HG03139 (cell line): ENCODE results near the gene BSND.

Source experiments
- ATAC-seq: cut with Tn5 transposase; IDR thresholded peaks from one replicate; pipeline ENCODE4 v1.9.1; 2021; ENCODE audit not compliant: unreplicated experiment

The BSND gene

DNA sequence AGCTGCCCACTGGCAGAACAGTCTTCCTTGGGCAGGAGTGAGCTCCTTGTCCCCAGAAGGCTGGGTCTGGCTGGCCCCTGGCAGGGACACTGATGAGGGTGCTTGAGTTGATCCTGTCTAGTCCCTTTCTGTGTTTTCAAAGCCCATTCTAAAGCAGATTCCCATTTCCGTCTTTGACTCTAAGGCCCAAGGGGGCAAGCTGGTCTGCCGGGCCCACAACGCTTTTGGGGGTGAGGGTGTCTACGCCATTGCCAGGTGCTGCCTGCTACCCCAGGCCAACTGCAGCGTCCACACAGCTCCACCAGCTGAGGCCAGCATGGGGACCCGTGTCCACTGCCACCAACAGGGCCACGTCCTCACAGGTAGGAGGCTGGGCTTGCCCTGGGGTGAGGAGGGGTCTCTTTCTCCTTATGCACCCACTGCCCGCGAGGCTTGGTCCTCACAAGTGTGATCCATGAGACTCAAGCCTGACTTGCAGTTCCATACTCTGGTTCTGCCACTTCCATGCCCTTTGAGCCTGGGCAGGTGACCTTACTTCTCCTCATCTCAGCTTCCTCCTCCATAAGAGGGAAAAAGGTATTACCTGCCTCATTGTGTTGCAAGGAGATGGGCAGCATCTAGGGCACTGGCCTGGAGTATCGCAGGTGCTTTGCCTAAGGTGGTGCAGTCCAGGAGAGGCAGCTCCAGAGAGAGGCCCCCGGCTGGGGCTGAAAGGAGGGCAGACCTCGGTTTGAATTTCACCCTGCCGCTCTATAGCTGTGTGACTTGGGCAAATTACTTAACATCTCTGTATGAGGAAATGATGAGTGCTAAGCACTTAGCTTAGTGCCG is 60.8 kb downstream of the BSND start:
- ATAC-seq = no peak

DNA sequence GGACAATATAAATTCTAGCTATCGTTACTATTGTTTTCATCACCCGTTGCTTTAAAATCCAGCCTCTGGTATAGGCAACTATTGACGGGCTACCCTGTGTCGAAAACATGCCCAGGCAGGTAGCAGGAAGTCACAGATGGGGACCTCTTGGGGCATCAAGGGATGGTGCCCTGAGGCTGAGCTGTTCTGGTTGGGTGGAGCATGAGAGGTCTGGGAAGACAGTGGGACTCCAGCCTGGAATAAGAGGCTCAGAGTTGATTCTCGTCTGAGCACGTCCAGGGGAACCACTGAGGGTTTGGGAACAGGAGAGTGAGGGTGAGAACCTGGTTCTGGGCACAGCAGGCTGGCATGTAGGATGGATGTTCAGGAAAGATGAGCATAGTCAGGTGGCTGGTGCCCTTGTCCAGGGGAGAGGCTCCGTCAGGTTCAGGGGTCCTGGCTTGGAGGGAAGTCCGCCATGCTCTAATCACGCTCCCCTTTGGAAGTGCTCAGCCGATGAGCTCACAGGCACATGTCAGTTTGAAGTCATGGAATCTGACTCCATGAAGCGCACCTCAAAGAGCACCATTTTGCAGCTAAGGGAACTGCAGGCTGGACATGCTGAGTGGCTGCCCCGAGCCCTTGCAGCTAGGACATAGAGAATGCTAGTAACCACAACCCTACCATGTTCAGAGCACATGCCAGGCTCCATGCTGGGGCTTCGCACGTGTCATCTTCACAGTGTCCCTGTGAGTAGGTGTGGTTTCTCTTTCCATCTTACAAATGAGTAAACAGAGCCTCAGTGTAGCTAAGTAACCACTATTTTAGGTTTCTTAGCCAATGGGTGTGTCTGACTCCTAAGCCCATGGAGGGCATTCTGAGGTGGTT is 61.6 kb downstream of the BSND start:
- no peak for ATAC-seq

DNA sequence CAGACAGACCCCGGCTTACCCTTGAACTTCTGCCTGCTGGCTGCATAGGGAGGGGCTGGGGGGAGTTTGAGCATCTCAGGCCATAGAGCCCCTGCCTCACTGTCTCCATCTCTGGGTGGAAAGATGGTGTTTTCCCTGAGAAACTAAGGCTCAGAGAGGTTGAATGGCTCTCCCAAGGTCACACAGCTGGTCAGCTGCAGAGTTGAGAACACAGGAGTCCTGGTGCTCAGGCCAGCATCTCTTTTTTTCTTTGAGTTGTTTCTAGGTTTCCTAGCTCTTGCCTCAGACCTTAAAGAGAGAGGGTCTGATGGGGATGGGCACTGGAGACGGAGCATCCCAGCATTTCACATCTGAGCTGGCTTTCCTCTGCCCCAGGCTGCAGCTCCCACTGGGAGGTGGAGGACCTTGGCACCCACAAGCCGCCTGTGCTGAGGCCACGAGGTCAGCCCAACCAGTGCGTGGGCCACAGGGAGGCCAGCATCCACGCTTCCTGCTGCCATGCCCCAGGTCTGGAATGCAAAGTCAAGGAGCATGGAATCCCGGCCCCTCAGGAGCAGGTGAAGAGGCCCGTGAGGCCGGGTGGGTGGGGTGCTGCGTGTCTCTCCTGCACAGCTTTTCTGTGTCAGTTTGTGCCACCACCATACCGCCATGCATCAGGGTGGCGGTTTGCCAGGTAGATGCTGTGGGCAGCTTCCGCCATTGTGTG is 62.4 kb downstream of the BSND start:
- no peak for ATAC-seq
